ENCODE data around the gene JAM3. TPM values are rescaled to one million over a fixed set of nuclear protein-coding genes. Genes with fewer than 3 reads are reported as not detected.

JAM3 gene
- total and polyA plus RNA-seq, 2 of the 8 experiments (the other 6 are each of a cell fraction or from before 2014, with no cell fraction given), result 19.6 to 42.8 TPM

DNA sequence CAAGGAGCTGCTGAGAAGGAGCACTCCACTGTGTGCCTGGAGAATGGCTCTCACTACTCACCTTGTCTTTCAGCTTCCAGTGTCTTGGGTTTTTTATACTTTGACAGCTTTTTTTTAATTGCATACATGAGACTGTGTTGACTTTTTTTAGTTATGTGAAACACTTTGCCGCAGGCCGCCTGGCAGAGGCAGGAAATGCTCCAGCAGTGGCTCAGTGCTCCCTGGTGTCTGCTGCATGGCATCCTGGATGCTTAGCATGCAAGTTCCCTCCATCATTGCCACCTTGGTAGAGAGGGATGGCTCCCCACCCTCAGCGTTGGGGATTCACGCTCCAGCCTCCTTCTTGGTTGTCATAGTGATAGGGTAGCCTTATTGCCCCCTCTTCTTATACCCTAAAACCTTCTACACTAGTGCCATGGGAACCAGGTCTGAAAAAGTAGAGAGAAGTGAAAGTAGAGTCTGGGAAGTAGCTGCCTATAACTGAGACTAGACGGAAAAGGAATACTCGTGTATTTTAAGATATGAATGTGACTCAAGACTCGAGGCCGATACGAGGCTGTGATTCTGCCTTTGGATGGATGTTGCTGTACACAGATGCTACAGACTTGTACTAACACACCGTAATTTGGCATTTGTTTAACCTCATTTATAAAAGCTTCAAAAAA is 82.3 kb downstream of the JAM3 start:
- no peak overlapping the region for H3K23ac ChIP-seq (ENCODE audit: insufficient read length)
- H3K4me3 ChIP-seq (ENCODE audit: extremely low read depth in 1 of 4, insufficient read depth in 2 of 4, low read depth in 3 of 4, low read length in 4 of 4), result no peak overlapping the region
- no peak overlapping the region for H2BK12ac ChIP-seq (ENCODE audit: low read depth, low read length)
- H3K23me2 ChIP-seq (ENCODE audit: low read depth, low read length), result no peaks in the 10 kb centered on the region
- H2BK20ac ChIP-seq (ENCODE audit: low read length), result no peak overlapping the region
- H2AK5ac ChIP-seq (ENCODE audit: low read depth, low read length), result no peak overlapping the region
- no peak for FAIRE-seq
- H3K79me1 ChIP-seq (ENCODE audit: low read depth, low read length), result peaks cover 3% of the 10 kb centered on the region; the same call in 1 of the 2 replicates
- H3K79me2 ChIP-seq (ENCODE audit: control insufficient read depth in 1 of 2, insufficient read depth in 2 of 2, low read length in 2 of 2), result no peaks in the 10 kb centered on the region
- no peak overlapping the region for H2AFZ ChIP-seq (ENCODE audit: low read length)
- H3K14ac ChIP-seq (ENCODE audit: insufficient read length), result no peak overlapping the region
- H3K4me2 ChIP-seq (ENCODE audit: insufficient read depth in 1 of 2, low read depth in 2 of 2, low read length in 2 of 2), result no peak overlapping the region
- H2BK15ac ChIP-seq (ENCODE audit: low read length), result no peak overlapping the region
- H3K56ac ChIP-seq (replicated peaks; ENCODE audit: insufficient read length, low read depth, low read length), result no peak overlapping the region
- H3K9ac ChIP-seq (replicated peaks in 1 of 4; ENCODE audit: extremely low read depth in 1 of 4, low read depth in 3 of 4, low read length in 3 of 4), result no peak overlapping the region
- no peaks in the 10 kb centered on the region for H3K4me1 ChIP-seq (replicated peaks in 1 of 4; ENCODE audit: control insufficient read depth in 3 of 4, insufficient read depth in 4 of 4, low read length in 3 of 4)
- H4K5ac ChIP-seq (ENCODE audit: insufficient read length, low read depth, low read length), result no peak overlapping the region
- H3K36me3 ChIP-seq (ENCODE audit: control insufficient read depth in 2 of 4, insufficient read depth in 4 of 4, low read length in 3 of 4), result peaks cover 11 to 71% (median 51%) of the 10 kb centered on the region in 4 experiments; a peak in 7 of 8 replicates
- ChIA-PET POLR2A (ENCODE audit: partially characterized antibody) (interaction anchor here (1.4 kb wide), 1 partner anchor 11 kb away, joined by 3 read pairs; no protein-coding TSS in a partner anchor), CTCF (ENCODE audit: partially characterized antibody) (interaction anchor here (1.8 kb wide), 1 partner anchor 14 kb away, joined by 6 read pairs; no protein-coding TSS in a partner anchor)
- H4K91ac ChIP-seq (replicated peaks; ENCODE audit: insufficient read length, low read length), result no peak overlapping the region
- no peak overlapping the region for H3K4ac ChIP-seq (replicated peaks; ENCODE audit: insufficient read length, low read depth, low read length)
- H3K9me3 ChIP-seq (ENCODE audit: insufficient read depth in 2 of 2, low read depth in 1 of 2, low read length in 1 of 2), result no peaks in the 10 kb centered on the region; a peak in 1 of 4 replicates
- 95% methylated on average over 10 of the region's 10 CpGs; no CpG with 5 or more reads in 1 of the 2 experiments for WGBS, 2 experiments (ENCODE audit: extremely low coverage in 1 of 2, insufficient coverage in 1 of 2, insufficient read length in 1 of 2, insufficient replicate concordance in 2 of 2, low coverage in 1 of 2, low lambda C conversion rate in 2 of 2, missing lambda C conversion rate in 1 of 2)
- no peak overlapping the region for H4K8ac ChIP-seq (ENCODE audit: extremely low read depth, insufficient read depth, low read length)
- no peak overlapping the region for H3K18ac ChIP-seq (ENCODE audit: extremely low read depth, low read length)
- H3K27me3 ChIP-seq (replicated peaks in 1 of 4; ENCODE audit: control insufficient read depth in 3 of 4, extremely low read depth in 1 of 4, insufficient read depth in 3 of 4, low read length in 3 of 4), result no peaks in the 10 kb centered on the region
- no peak overlapping the region for H2BK120ac ChIP-seq (replicated peaks; ENCODE audit: low read depth, low read length)
- no peak for DNase-seq (ENCODE audit: low read depth in 1 of 2, low spot score in 2 of 2)
- H2BK5ac ChIP-seq (ENCODE audit: low read depth, low read length), result no peak overlapping the region
- peaks cover 4 to 6% of the 10 kb centered on the region in 2 experiments for H4K20me1 ChIP-seq (replicated peaks in 1 of 2; ENCODE audit: control insufficient read depth in 1 of 2, insufficient read depth in 2 of 2, low read length in 2 of 2)
- no peak overlapping the region for H3K27ac ChIP-seq (ENCODE audit: low read depth, low read length)
- TF ChIP-seq TBP (IDR thresholded peaks at IDR 0.05; ENCODE audit: low read depth, low read length) (no peak), POLR2AphosphoS5 (IDR thresholded peaks at IDR 0.05; ENCODE audit: low read depth, low read length) (no peak; the same call in 1 of the 2 replicates), SP2 (IDR thresholded peaks at IDR 0.05; ENCODE audit: low read length) (no peak), NANOG (IDR thresholded peaks at IDR 0.05; ENCODE audit: insufficient read depth, low read depth, low read length, poor library complexity, severe bottlenecking) (no peak), HDAC6 (IDR thresholded peaks at IDR 0.05; ENCODE audit: low read depth, low read length) (no peak), CHD2 (IDR thresholded peaks at IDR 0.05; ENCODE audit: low read length) (no peak), ZNF274 (IDR thresholded peaks at IDR 0.05; ENCODE audit: borderline replicate concordance, extremely low read depth, low read length) (no peak), PHF8 (conservative IDR thresholded peaks at IDR 0.05; ENCODE audit: low read depth, low read length) (no peak), KDM4A (IDR thresholded peaks at IDR 0.05; ENCODE audit: low read depth, low read length, severe bottlenecking) (no peak)
- TF ChIP-seq, protein P1, sequence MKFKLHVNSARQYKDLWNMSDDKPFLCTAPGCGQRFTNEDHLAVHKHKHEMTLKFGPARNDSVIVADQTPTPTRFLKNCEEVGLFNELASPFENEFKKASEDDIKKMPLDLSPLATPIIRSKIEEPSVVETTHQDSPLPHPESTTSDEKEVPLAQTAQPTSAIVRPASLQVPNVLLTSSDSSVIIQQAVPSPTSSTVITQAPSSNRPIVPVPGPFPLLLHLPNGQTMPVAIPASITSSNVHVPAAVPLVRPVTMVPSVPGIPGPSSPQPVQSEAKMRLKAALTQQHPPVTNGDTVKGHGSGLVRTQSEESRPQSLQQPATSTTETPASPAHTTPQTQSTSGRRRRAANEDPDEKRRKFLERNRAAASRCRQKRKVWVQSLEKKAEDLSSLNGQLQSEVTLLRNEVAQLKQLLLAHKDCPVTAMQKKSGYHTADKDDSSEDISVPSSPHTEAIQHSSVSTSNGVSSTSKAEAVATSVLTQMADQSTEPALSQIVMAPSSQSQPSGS (IDR thresholded peaks at IDR 0.05; ENCODE audit: low read length), result no peak
- TF ChIP-seq, protein P2, sequence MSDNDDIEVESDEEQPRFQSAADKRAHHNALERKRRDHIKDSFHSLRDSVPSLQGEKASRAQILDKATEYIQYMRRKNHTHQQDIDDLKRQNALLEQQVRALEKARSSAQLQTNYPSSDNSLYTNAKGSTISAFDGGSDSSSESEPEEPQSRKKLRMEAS (IDR thresholded peaks at IDR 0.05), result no peak

All from H1 (cell line).